ENCODE measurements around the gene TARP.
"Not testable (repeated sequence)": the region's sequence is repeated elsewhere in the genome, so short reads cannot be mapped to it uniquely, and the experiment has no call there.

The TARP gene

DNA sequence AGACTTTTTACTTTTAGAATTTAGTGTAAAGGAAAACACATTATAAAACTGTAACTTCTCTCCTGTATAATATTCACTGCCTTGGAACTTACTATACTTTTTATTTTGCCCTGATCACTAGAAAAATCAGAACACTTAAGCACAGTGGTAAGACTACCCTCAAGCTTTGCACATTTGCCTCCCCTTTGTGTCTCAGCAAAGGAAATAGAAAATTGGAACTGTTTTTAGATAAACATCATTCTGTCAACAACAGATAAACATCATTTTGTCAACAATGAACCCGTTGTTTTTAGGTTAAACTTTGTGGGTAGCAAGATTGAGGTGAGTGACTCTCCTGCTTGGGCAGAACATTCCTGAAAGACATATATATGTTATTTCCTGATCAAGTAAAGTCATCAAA is 8.8 kb downstream of the TARP start:
- not testable (repeated sequence) for H3K4me3 ChIP-seq (ENCODE audit: low read length); H3K4me2 ChIP-seq (ENCODE audit: low read length); H3K9ac ChIP-seq (ENCODE audit: low read length); H3K79me2 ChIP-seq (ENCODE audit: low read length); H3K4me1 ChIP-seq (ENCODE audit: low read length); H3K36me3 ChIP-seq (replicated peaks; ENCODE audit: low read depth, low read length); H2AFZ ChIP-seq (ENCODE audit: low read depth, low read length); H3K27me3 ChIP-seq (ENCODE audit: low read depth, low read length); H4K20me1 ChIP-seq (ENCODE audit: insufficient read depth, low read length); H3K27ac ChIP-seq (ENCODE audit: low read length); H3K9me3 ChIP-seq (ENCODE audit: insufficient read depth, low read length)

DNA sequence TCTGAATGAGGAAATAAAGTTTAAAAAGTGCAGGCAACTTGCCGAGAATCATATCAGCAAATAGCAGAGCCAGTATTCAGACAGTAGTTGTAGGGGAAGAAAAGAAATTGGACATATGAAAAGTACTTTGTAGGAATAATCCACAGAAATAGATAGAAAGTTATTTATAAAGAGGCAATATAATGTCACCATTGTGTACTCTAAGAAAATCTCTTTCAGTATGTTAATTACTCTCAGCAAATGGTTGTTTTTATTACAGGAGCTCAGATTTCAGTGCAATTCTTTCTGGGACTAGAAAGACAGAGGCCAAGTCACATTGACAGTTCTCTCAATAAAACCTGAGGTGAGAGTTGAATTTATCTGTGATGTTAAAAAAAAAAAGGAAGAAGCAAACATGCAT is 10.2 kb downstream of the TARP start:
- H3K9me3 ChIP-seq (ENCODE audit: insufficient read depth, low read length); H3K4me2 ChIP-seq (ENCODE audit: low read length); H2AFZ ChIP-seq (ENCODE audit: low read depth, low read length); H3K4me3 ChIP-seq (ENCODE audit: low read length); H3K4me1 ChIP-seq (ENCODE audit: low read length); H3K27me3 ChIP-seq (ENCODE audit: low read depth, low read length); H3K9ac ChIP-seq (ENCODE audit: low read length); H3K79me2 ChIP-seq (ENCODE audit: low read length); H3K27ac ChIP-seq (ENCODE audit: low read length); H3K36me3 ChIP-seq (replicated peaks; ENCODE audit: low read depth, low read length); H4K20me1 ChIP-seq (ENCODE audit: insufficient read depth, low read length): not testable (repeated sequence)

DNA sequence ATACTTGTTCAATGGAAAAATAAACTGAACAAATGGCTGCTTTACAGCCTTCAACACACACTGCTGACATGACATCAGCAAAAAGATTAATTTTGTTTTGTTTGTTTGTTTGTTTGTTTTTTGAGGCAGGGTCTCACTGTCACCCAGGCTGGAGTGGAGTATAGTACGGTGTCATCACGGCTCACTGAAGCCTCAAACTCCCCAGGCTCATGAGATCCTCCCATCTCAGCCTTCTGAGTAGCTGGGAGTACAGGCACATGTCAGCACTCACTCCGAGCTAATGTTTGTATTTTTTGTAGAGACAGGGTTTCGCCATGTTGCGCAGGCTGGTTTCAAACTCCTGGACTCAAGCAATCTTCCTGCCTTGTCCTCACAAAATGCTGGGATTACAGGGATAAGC is 10.9 kb downstream of the TARP start:
- no peaks in the 10 kb centered on the region for H3K4me1 ChIP-seq (ENCODE audit: low read length)
- no peaks in the 10 kb centered on the region for H4K20me1 ChIP-seq (ENCODE audit: insufficient read depth, low read length)
- no peak overlapping the region for H3K4me3 ChIP-seq (ENCODE audit: low read length)
- H3K79me2 ChIP-seq (ENCODE audit: low read length), result no peaks in the 10 kb centered on the region
- H3K9ac ChIP-seq (ENCODE audit: low read length), result no peak overlapping the region
- no peak overlapping the region for H3K4me2 ChIP-seq (ENCODE audit: low read length)
- no peaks in the 10 kb centered on the region for H3K36me3 ChIP-seq (replicated peaks; ENCODE audit: low read depth, low read length)
- H2AFZ ChIP-seq (ENCODE audit: low read depth, low read length), result no peak overlapping the region
- no peak overlapping the region for H3K27ac ChIP-seq (ENCODE audit: low read length)
- no peaks in the 10 kb centered on the region for H3K27me3 ChIP-seq (ENCODE audit: low read depth, low read length)
- H3K9me3 ChIP-seq (ENCODE audit: insufficient read depth, low read length), result no peaks in the 10 kb centered on the region
- no peak for TF ChIP-seq EZH2phosphoT487 (IDR thresholded peaks at IDR 0.05; ENCODE audit: low read depth)
- TF ChIP-seq, protein P1, sequence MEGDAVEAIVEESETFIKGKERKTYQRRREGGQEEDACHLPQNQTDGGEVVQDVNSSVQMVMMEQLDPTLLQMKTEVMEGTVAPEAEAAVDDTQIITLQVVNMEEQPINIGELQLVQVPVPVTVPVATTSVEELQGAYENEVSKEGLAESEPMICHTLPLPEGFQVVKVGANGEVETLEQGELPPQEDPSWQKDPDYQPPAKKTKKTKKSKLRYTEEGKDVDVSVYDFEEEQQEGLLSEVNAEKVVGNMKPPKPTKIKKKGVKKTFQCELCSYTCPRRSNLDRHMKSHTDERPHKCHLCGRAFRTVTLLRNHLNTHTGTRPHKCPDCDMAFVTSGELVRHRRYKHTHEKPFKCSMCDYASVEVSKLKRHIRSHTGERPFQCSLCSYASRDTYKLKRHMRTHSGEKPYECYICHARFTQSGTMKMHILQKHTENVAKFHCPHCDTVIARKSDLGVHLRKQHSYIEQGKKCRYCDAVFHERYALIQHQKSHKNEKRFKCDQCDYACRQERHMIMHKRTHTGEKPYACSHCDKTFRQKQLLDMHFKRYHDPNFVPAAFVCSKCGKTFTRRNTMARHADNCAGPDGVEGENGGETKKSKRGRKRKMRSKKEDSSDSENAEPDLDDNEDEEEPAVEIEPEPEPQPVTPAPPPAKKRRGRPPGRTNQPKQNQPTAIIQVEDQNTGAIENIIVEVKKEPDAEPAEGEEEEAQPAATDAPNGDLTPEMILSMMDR (IDR thresholded peaks at IDR 0.05; ENCODE audit: low read depth, low read length), result no peak

DNA sequence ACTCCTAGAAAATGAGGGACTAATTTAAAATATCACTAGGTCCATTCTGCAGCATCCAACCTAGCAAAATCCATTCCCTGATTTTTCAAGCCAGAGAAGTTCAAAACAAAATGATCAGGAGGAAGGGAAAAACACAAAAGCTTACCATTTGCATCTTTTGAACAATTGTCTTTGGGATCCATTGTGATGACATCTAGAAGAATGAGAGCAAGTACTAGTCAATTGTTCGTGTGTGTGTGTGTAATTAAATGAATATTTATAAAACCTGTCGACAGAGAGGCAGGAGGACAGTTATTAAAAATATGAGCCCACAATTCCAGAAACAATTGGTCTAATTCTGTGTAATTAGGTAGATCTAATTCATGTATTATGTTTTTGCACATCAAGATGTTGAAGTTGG is 11.4 kb downstream of the TARP start:
- H3K27me3 ChIP-seq (ENCODE audit: low read depth, low read length); H3K27ac ChIP-seq (ENCODE audit: low read length); H3K36me3 ChIP-seq (replicated peaks; ENCODE audit: low read depth, low read length); H4K20me1 ChIP-seq (ENCODE audit: insufficient read depth, low read length); H3K9ac ChIP-seq (ENCODE audit: low read length); H3K4me1 ChIP-seq (ENCODE audit: low read length); H3K4me2 ChIP-seq (ENCODE audit: low read length); H2AFZ ChIP-seq (ENCODE audit: low read depth, low read length); H3K4me3 ChIP-seq (ENCODE audit: low read length); H3K9me3 ChIP-seq (ENCODE audit: insufficient read depth, low read length); H3K79me2 ChIP-seq (ENCODE audit: low read length): not testable (repeated sequence)

DNA sequence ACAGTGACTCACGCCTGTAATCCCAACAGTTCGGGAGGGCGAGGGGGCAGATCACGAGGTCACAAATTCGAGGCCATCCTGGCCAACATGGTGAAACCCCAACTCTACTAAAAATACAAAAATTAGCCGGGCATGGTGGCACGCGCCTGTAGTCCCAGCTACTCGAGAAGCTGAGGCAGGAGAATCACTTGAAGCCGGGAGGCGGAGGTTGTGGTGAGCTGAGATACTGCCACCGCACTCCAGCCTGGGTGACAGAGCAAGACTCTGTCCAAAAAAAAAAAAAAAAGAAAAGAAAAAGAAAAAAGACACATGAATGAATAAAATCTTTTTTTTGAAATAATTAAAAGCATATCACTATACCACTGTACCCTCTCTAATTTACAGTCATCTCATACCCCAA is 11.8 kb downstream of the TARP start:
- H3K9me3 ChIP-seq (ENCODE audit: insufficient read depth, low read length); H3K4me3 ChIP-seq (ENCODE audit: low read length); H3K36me3 ChIP-seq (replicated peaks; ENCODE audit: low read depth, low read length); H4K20me1 ChIP-seq (ENCODE audit: insufficient read depth, low read length); H3K79me2 ChIP-seq (ENCODE audit: low read length); H3K4me2 ChIP-seq (ENCODE audit: low read length); H2AFZ ChIP-seq (ENCODE audit: low read depth, low read length); H3K9ac ChIP-seq (ENCODE audit: low read length); H3K27ac ChIP-seq (ENCODE audit: low read length); H3K27me3 ChIP-seq (ENCODE audit: low read depth, low read length); H3K4me1 ChIP-seq (ENCODE audit: low read length): not testable (repeated sequence)

DNA sequence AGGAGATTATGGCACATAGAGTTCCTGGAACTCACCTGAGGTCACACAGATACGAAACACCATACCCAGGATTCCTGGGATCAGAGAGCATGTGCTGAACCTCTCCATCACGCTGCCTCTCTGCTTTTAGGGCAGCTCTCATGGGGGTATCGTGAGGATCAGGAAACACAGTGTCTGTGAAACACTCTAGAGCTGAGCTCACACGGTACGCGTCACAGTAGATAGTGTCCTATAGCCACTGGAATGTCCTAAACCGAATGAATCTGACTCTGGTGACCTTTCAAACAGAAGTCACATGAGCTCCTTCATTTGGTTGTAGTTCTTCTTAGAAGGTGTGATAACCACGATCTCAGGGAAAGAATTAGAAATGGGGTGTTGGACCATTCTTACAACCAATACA is 14.3 kb downstream of the TARP start:
- not testable (repeated sequence) for H3K9ac ChIP-seq (ENCODE audit: low read length); H3K79me2 ChIP-seq (ENCODE audit: low read length); H3K9me3 ChIP-seq (ENCODE audit: insufficient read depth, low read length); H3K4me3 ChIP-seq (ENCODE audit: low read length); H2AFZ ChIP-seq (ENCODE audit: low read depth, low read length); H3K36me3 ChIP-seq (replicated peaks; ENCODE audit: low read depth, low read length); H4K20me1 ChIP-seq (ENCODE audit: insufficient read depth, low read length); H3K4me1 ChIP-seq (ENCODE audit: low read length); H3K27ac ChIP-seq (ENCODE audit: low read length); H3K27me3 ChIP-seq (ENCODE audit: low read depth, low read length); H3K4me2 ChIP-seq (ENCODE audit: low read length)

DNA sequence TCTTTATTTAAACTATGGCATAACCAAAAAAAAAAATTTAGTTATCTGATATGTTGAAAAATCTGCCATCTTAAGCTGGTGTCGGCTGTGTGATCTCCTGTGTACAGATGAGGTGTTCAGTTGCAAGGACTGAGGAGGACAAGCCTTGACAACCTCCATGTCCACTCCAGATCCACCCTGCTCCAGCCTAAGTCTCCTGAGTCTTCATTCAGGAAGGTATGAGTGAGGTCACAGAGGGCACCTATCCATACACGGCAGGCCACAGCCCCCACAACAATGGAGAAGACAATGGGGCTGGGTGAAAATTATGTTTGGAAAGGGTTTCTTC is 16.1 kb downstream of the TARP start:
- H3K4me3 ChIP-seq (ENCODE audit: low read length), result no peak overlapping the region
- H3K9me3 ChIP-seq (ENCODE audit: insufficient read depth, low read length), result no peaks in the 10 kb centered on the region
- no peak overlapping the region for H3K4me2 ChIP-seq (ENCODE audit: low read length)
- no peaks in the 10 kb centered on the region for H3K36me3 ChIP-seq (replicated peaks; ENCODE audit: low read depth, low read length)
- no peak overlapping the region for H3K27ac ChIP-seq (ENCODE audit: low read length)
- H3K4me1 ChIP-seq (ENCODE audit: low read length), result no peaks in the 10 kb centered on the region
- H4K20me1 ChIP-seq (ENCODE audit: insufficient read depth, low read length), result no peaks in the 10 kb centered on the region
- no peaks in the 10 kb centered on the region for H3K27me3 ChIP-seq (ENCODE audit: low read depth, low read length)
- TF ChIP-seq, protein P1 (IDR thresholded peaks at IDR 0.05; ENCODE audit: low read depth, low read length), result no peak
- no peak for TF ChIP-seq EZH2phosphoT487 (IDR thresholded peaks at IDR 0.05; ENCODE audit: low read depth)
- H3K79me2 ChIP-seq (ENCODE audit: low read length), result no peaks in the 10 kb centered on the region
- no peak overlapping the region for H3K9ac ChIP-seq (ENCODE audit: low read length)
- H2AFZ ChIP-seq (ENCODE audit: low read depth, low read length), result no peak overlapping the region

DNA sequence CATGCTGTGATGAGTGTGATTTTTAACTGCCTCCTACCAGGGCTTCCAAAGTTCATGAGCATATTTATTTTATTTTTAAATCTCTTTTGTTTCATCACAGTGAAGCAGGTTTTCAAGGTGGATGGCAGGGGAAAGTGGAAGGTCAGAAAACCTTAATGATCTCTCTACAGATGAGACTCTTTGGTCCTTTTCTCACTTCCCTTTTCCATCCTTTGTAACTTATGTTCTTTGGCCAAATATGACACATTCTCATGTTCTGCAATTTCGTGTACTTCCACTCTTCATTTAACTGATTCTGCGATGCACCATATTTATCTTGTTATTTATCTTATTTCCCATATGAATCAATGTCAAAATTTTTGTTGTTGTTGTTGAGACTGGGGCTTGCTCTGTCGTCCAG is 23.6 kb downstream of the TARP start:
- H2AFZ ChIP-seq (ENCODE audit: low read depth, low read length); H3K4me1 ChIP-seq (ENCODE audit: low read length); H4K20me1 ChIP-seq (ENCODE audit: insufficient read depth, low read length); H3K9me3 ChIP-seq (ENCODE audit: insufficient read depth, low read length); H3K27me3 ChIP-seq (ENCODE audit: low read depth, low read length); H3K4me3 ChIP-seq (ENCODE audit: low read length); H3K9ac ChIP-seq (ENCODE audit: low read length); H3K27ac ChIP-seq (ENCODE audit: low read length); H3K79me2 ChIP-seq (ENCODE audit: low read length); H3K36me3 ChIP-seq (replicated peaks; ENCODE audit: low read depth, low read length); H3K4me2 ChIP-seq (ENCODE audit: low read length): not testable (repeated sequence)

All from OCI-LY3 (cell line).